ENCODE data around the gene MRPS18B. TPM values are rescaled to one million over a fixed set of nuclear protein-coding genes. Genes with fewer than 3 reads are reported as not detected.
"Not testable (repeated sequence)": the region's sequence is repeated elsewhere in the genome, so short reads cannot be mapped to it uniquely, and the experiment has no call there.

Gene MRPS18B
- total RNA-seq, 1 donor from 2014 or later, result 43.2 TPM

DNA sequence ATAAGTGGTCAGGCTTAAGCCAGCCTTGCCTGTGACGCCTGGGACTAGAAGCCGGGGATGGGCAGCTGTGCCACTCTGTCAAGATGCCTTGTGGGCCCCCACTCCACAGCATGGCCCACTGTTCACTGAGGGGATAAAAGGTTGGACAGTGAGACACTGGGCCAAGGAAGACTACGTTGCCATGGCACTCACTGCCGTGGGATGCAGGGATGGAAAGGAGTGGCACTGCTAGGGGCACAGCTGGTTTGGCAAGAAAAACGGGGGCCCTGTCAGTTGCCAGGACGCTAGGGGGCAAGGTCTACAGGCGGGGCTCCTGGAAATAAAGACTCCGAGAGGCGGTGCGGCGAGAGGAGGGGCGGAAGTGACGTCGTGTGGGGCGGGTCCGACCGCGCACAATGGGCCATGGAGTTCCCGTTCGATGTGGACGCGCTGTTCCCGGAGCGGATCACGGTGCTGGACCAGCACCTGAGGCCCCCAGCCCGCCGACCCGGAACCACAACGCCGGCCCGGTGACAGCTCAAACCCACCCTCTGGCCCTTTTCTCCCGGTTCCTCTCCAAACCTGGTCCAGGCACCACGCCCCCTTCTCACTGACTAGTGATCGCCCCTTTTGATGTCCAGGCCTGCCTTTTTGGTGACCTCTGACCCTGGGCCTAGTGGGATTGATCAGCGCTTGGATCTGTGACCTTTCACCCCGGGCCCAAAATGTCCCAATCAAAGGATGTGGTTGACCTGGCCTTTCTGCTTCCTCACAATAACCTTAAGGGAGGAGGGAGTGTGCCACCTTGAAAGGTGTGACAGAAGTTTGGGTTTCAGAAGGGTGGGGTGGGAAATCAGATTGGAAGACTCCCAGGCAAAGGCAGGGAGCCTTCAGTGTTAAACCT is 9.1 kb downstream of the MRPS18B start, which contains the start of gene ATAT1:
ATAT1 (plus strand) TSS at position 391 of the 883 bp plus-strand sequence.
- intact Hi-C loops (cut with micrococcal nuclease), result loop anchor here (1.0 kb wide), 3 partner anchors 9 to 47 kb away; partner anchors contain the start of genes C6orf136, DHX16, MRPS18B and PPP1R10

DNA sequence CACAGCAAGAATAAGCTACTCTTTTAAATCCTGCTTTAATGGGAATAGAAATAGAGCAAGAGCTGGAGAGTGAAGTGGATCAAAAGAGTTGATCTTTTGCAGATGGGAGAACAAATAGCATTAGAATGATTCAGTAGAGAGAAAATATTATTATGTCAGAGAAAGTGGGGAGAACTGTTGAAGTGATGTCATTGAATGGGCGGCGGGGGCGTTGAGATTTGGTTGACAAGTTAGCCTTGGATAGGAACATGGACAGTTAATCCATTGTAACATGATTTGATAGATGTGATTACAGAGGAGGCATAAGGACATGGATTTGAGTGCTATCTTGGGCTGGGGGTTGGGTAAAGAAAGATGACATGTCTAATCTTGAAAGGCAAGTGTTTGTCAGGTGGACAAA is 18.2 kb downstream of the MRPS18B start:
- intact Hi-C loops (cut with micrococcal nuclease), result no loop called here

DNA sequence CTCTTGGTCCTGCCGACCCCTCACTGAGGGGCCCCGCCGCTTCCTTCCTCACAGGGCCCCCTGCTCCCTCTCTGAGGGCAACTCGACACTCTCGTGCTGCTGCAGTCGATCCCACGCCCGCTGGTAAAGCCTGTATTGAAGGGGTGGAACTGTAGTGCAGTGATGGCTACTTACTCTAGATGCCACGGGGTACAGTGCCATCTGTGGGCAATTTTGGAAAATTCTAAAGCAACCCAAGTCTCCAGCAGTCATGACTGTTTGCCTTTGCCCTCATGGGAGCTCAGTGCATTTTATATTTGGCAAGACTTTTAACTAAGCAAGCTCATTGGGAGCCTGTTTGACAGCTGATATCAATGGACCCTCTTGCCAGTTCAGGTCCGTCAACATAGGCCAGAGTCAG is 22.8 kb downstream of the MRPS18B start:
- intact Hi-C loops (cut with micrococcal nuclease), result no loop called here

DNA sequence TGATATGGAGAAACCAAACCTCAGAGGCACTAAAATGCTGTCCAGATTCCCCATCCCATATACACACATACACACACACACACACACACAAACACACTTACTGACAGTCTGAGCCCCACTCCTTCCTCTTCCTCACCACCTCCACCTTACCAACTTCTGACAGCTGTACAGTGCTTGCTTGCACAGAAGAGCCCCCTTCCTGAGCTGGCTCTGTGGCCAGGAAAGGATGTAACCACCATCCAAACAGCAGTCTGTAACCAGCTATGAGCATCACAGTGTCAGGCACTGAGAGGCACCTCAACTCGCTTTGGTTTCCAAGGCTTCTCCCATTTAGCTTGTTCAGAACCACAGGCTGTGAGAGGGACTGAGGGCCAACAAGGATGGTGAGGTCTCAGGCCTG is 23.4 kb downstream of the MRPS18B start:
- intact Hi-C loops (cut with micrococcal nuclease), result no loop called here

DNA sequence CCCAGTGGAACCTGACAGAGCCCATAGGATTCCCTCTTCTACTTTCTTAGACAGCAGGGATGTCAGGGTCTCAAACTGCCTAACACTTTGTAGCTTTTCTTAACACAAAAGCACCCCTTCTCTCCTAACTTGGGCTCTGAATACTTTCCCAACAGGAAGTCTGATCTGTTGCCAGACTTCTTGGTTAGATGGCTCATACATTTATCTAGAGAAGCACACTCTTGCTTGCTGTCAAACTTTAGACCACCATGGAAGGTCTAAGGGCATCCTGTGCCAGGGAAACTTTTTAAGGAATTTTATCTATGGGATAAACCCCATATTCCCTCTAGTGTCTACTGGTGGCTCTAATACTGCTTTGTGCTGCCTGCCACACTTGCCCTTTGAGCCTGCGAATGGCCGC is 26.0 kb downstream of the MRPS18B start:
- intact Hi-C loops (cut with micrococcal nuclease), result no loop called here

DNA sequence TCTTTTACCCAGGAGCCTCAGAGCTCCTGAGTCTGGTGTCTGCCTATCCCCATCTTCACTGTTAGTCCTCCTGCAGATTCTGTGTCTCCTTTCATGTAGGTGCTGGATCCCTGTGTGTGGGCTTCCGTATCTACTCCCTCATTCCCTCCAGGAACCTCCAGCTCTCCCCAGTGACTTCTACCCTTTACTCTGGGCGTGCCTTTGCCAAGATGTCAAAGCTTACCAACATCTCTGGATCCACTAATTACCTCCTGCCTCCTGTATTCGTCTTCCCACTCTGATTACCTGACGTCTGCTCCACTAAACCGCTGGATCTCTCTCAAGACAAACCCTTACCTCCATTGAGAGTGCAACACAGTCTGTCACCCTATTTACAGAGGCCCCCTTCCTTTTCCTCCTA is 27.1 kb downstream of the MRPS18B start:
- intact Hi-C loops (cut with micrococcal nuclease), result no loop called here

DNA sequence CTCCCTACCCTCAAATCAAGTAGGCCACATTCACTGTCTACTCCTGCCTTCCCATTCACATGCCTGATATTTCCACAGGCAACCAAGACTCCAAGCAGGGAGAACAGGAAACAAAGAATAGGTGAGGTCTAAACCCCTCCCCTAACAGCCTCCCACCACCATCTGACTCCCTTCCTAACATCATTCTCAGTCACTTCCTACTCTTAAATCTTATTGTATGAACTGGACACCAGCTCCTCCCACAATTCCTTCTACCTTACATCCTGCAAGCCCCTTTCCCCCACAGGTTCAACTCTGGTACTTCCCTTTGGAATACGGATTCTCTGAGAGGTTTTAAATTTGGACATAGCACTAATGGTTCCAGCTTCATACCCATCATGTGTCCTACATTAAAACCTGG is 28.3 kb downstream of the MRPS18B start:
- intact Hi-C loops (cut with micrococcal nuclease), result loop anchor here (2.0 kb wide), 2 partner anchors 37 to 89 kb away; partner anchors contain the start of genes GNL1 and PRR3

DNA sequence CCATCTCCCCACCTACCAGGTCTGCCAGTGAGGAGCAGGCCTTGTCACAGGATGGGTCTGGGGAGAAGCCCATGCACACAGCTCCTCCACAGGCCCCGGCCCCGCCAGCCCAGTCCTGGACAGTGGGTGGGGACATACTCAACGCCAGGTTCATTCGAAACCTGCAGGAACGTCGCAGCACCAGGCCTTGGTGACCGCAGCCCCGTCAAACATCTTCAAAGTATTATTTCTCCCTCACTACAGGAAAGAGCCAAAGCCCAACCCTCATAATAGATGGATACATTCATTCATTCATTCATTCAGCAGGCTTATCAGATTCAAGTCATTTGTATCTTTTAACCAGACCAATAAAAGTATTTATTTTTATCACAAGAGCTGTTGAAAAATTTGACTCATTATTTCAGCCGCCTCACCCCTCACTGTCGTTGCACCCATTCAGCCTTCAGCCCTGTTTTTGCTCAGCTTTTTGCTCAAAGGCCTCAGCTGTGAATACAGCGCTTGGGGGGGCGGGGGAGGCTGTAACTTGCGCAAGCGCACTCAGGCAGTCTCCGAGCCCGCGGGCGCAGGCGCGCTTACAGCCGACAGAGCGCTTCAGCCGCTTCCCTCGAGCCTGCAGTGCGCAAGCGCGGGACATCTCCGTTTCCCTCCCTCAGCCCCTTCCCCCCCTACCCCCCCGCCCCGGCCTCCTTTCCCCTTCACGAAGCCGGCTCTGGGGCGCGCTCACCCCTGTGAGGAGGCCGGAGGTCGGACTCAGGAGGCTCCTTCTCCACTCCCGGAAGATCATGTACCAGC is 29.0 kb downstream of the MRPS18B start, which contains the start of gene C6orf136:
C6orf136 (plus strand) TSS at position 684 of the 792 bp plus-strand sequence; CDS start at position 783, 99 bp downstream.
- intact Hi-C loops (cut with micrococcal nuclease), result loop anchor here (1.0 to 2.0 kb wide), 7 partner anchors 20 to 90 kb away; partner anchors contain the start of genes ABCF1, ATAT1, DHX16 and GNL1

DNA sequence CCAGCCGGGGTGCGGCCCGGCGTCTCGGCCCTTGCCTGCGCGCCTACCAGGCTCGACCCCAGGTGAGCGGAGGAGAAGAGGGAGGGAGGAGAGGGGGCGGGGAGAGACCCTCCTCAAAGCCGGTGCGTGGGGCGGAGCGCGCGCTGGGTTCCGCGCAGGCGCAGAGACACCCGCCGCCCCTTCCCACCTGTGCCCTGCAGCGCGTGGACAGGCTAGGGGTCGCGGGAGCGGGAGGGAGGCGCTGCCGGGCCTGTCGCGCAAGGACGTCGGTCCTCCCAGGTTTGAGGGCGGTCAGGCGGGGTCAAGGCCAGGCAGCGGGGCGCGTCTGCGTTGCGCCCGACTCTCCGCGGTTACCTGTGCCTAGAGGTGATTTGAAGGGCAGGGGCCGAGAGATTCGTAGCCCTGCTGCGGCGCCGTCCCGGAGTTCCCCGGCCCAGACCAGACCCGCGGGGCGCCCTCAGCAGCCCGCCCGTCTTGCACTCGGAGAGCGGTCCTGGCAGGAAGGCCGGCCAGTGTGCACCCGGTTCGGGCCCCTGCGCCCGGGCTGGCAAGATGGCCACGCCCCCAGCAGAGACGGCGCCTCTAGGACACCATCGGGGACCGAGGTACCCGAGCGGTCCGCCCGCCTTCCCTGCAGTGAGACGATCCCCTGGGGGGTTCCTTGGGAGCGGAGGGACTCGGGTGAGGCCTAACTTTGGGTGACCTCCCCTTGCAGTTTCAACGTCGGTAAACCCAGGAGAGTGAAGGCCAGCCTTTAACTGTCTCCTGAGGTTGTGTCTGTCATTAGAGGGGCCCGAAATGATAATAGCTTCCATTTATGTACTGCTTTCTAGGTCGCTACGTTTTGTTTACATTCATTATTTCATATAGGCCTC is 29.8 kb downstream of the MRPS18B start:
- intact Hi-C loops (cut with micrococcal nuclease), result loop anchor here (1.0 to 2.0 kb wide), 7 partner anchors 21 to 91 kb away; partner anchors contain the start of genes ABCF1, ATAT1, DHX16 and GNL1

DNA sequence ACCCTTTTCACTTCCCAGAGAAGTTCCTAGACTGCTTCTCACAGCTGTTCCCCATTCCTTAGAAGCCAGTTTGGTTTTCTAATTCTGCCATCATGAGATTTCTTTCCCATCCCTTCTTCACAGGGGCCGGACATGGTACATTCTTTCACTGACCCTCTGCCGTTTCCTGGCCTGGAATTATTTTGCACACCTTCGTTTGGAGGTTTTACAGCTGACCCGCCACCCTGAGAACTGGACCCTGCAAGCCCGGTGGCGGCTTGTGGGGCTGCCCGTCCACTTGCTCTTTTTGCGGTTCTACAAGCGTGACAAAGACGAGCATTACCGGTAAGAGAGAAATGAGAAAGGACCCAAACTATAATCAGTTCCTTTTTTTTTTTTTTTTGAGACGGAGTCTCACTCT is 33.5 kb downstream of the MRPS18B start:
- intact Hi-C loops (cut with micrococcal nuclease), result no loop called here

DNA sequence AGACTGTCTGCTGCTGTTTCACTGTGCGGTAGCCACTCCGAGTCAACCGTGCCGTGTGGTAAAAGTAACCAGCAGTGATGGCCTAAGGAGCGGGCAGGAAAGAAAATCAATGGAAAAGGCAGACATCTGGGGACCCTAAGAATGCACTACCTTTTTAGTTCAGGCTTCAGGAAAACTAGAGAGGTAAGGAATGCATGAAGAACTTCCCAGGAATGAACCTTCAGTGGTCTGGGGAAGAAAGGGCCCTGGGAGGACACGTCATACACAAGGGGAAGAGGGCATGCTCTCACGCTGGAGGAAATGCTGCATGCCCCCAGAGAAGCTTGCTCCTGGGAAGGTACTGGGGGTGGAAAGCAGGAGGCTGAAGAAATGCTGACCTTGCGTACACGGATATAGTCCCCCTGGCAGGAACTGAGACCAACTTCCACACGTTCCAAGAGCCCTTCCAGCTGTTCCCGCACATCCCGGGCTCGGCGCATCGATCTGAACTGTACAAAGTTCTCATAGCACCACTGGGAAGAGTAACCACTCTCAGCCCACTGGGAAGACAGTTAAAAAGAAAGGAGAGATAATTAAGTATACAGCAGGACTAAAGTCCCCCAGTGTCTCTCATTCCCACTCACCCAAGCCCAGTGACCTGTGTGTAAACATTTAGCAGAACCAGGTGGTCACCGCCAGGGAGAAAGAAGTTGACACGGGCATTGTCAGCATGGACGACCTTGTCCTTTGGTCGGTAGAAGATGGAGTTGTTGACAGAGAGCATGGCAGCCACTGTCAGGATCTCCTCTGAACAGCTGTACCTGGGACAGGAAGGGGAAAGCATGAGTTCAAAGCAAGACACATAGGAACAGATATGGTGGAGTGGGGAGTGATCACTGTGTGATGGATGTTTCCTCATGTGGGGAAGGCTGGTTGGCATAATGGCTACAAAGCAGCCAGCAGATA is 37.4 kb downstream of the MRPS18B start:
- intact Hi-C loops (cut with micrococcal nuclease), result no loop called here

DNA sequence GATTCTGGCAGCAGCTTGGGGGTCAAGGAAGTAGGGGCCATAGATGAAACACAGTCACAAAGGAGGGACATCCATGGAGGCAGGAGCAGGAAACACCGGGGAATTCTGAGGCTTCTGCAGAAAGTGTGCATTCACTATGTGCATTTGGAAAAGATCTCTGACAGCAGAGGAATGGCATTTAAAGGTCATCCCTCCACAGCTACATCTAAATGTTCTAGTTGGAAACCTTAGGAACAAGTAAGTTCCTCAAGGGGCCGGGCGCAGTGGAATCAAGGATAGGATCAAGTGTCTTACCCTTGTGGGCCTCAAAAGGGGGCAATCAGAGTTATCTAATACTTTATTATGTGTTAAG is 38.1 kb downstream of the MRPS18B start:
- intact Hi-C loops (cut with micrococcal nuclease), result no loop called here

DNA sequence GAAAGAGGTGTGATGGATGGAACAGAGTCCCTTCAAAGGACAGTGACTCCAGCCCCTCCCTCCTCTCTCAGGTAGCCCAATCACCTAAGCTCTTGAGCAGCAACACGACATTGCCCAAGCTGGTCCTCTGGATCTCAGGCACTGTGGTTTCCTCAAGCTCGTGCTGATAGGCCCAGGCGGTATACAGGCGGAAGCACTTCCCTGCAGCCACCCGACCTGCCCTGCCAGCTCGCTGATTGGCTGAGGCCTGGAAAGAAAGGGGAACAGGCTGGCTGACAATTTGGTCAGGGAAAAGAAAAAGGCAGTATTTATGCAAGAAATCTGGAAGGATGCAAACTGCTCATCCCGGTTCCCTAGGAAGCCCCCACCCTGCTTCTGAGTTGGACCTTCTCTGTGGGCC is 38.9 kb downstream of the MRPS18B start:
- intact Hi-C loops (cut with micrococcal nuclease), result no loop called here

DNA sequence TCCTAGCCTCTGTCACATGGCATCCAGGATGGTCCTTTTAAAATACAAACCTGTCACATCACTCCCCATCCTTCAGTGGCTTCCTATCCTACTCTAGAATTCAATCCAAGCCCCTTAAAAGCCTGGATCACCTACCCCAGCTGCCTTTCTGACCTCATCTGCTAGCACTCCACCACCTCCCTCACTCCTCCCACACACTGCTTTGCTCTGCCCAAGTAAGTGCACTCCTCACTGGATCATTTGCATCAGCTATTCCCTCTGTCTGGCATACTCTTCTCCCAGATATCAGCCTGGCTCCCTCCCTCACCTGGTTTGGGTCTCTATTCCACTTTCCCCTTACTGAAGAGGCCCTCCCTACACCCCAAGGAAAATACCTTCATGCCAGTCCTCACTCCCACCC is 39.8 kb downstream of the MRPS18B start:
- intact Hi-C loops (cut with micrococcal nuclease), result no loop called here

DNA sequence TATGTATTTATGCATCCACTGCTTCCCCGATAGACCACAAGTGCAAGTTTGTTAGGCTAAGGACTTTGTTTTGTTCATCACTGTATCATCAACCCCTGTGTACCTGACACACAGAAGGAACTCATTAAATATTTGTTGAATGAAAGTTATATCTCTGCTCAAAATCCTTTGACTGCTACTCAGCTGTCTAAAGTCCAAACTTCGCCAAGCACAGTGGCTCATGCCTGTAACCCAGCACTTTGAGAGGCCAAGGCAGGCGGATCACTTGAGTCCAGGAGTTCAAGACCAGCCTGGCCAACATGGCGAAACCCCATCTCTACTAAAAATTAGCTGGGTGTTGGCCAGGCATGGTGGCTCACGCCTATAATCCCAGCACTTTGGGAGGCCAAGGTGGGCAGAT is 40.3 kb downstream of the MRPS18B start:
- intact Hi-C loops (cut with micrococcal nuclease), result not testable (repeated sequence)

DNA sequence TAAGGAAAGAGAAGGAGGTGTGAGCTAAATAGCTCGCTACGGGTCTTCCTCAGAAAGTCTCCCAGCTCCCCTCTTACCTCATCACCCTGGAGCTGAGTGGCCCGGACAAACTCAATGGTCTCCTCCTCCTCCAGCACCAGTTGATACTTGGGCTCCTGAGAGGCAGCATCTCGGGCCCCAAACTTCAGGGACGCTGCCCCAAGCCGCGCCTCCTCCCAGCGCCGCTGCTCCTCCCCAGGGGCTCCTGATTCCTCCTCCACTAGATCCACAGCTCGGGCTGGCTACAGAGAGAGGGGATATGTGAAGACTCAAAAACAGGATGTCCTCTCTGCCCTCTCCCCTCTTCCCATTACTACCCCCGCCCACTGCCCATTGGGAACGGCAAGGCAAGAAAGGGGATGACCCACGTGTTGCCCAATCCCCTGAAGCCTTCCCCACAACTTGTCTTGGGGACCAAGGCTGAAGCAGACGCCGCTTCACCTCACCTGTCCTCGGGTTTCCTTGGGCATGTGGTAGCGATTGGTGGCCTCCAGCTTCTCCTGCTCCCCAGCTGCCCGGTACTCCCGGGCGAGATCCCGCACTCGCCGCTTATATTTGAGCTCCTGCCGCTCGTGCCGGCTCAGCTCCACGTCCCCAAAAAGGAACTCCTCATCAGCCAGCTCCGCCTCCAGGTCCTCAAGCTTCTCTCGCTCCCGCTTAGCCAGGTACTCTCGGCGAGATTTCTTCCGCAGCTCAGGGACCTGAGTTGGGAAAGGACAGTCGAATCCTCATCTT is 47.5 kb downstream of the MRPS18B start:
- intact Hi-C loops (cut with micrococcal nuclease), result no loop called here

DNA sequence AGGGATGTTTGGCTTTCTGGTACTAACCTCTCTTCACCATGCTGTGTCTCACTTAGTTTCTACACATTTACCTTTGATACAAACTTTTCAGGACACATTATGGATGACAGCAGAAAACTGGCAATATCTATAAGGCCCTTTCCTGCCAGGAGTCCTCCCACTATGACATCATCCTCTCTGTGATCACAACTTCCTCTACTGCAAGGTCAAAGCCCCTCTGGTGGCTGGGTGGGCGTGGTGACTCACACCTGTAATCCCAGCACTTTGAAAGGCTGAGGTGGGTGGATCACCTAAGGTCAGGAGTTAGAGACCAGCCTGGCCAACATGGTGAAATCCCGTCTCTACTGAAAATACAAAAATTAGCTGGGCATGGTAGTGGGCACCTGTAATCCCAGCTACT is 48.7 kb downstream of the MRPS18B start:
- intact Hi-C loops (cut with micrococcal nuclease), result not testable (repeated sequence)

DNA sequence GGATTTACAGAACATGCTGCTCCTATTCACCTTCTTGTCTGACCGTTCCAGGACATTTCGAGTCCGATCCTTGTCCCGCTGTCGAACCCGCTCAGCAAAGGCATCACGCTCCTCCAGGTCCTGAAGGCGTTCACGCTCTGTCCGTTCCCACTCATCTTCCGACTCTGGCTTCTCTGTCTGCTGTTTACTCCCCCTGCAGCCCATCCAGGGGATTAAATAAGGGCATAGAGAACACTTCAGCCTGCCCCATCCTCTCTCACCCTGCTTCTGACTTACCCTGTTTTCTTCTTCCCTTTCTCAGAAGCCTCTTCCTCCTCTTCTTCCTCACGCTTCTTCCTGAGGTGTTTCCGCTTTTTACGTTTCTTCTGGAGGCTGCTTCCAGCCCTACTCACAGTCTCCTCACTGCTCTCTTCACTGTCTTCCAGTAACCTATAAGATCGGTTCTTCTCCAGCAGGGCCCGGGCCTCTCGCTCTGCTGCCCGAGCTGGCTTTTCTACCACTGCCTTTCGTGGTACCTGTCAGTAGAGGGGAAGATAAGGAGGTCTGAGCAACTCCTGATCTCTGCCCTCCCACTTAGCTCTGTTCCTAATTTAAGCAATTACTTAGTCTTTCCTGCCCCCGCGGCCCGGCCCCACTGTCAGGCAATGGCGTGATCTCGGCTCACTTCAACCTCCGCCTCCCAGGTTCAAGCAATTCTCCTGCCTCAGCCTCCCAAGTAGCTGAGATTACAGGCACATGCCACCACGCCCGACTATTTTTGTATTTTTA is 53.3 kb downstream of the MRPS18B start:
- intact Hi-C loops (cut with micrococcal nuclease), result loop anchor here (10.0 kb wide), 1 partner anchor 244 kb away; the partner anchor contains the start of gene VARS2
